ENCODE measurements around the gene SGO1.

GRCh38 chr3:20142517-20142916, 43.5 kb downstream of the SGO1 start:
- TF ChIP-seq CTCF (optimal IDR thresholded peaks at IDR 0.05 in 1 of 3, IDR thresholded peaks at IDR 0.05 in 1 of 3, conservative IDR thresholded peaks at IDR 0.05 in 1 of 3; ENCODE audit: extremely low read depth in 1 of 3, insufficient read depth in 2 of 3, low read length in 3 of 3), result no peak
- no peak for TF ChIP-seq EZH2 (IDR thresholded peaks at IDR 0.05; ENCODE audit: low read length)

Measured in keratinocyte (primary cell).